Body of pancreas (tissue), 4 donors: ENCODE results near the gene MINDY2. TPM values are rescaled to one million over a fixed set of nuclear protein-coding genes. Genes with fewer than 3 reads are reported as not detected.
A peak's percentile ranks its signal among the peaks of the same experiment; 100 is the strongest.

Experiments
- ATAC-seq: fragments of 150-250 bp; one replicate; pipeline ENCODE4 v1.9.1; 2016
- DNase-seq, 4 donors: peaks; one replicate each; pipeline ENCODE4 v3.0.0-alpha.2; 2019
- H3K27ac ChIP-seq, 4 donors: fragments of 200-600 bp; sonication (generic); 1 replicate in 3 of 4; 2 replicates in 1 of 4; pipeline versions ENCODE4 v1.5.1 to v1.6.1; 2016 to 2019; ENCODE audit warnings: mild to moderate bottlenecking in 1 of 4, mixed read lengths in 1 of 4, moderate library complexity in 1 of 4
- H3K27me3 ChIP-seq, 2 donors: fragments of 200-600 bp; sonication (generic); one replicate each; pipeline ENCODE4 v1.6.0; 2016; ENCODE audit warnings: mild to moderate bottlenecking in 1 of 2
- H3K36me3 ChIP-seq, 2 donors: fragments of 200-600 bp; sonication (generic); replicated peaks in 1 of 2; 2 replicates each; pipeline ENCODE4 v1.5.1; 2016; ENCODE audit warnings: low read depth in 2 of 2; ENCODE audit not compliant: insufficient read depth in 1 of 2
- H3K4me1 ChIP-seq: fragments of 200-600 bp; sonication (generic); one replicate; pipeline ENCODE4 v1.6.0; 2016
- H3K4me3 ChIP-seq, 2 donors: fragments of 200-600 bp; sonication (generic); 1 replicate in 1 of 2; 2 replicates in 1 of 2; pipeline ENCODE4 v1.5.1; 2016 to 2019
- H3K9me3 ChIP-seq, 3 donors: fragments of 200-600 bp; sonication (generic); 1 replicate in 2 of 3; 2 replicates in 1 of 3; pipeline ENCODE4 v1.5.1; 2016
- POLR2A ChIP-seq, 3 donors: fragments of 450-650 bp; IDR thresholded peaks; one replicate each; pipeline ENCODE4 v1.6.1; 2016; ENCODE audit warnings: antibody characterized with exemption in 3 of 3, mild to moderate bottlenecking in 2 of 3
- WGBS, 2 donors: methylation state at CpG; one replicate each; pipeline ENCODE4 v1.1.5; 2017; 5-methylcytosine and 5-hydroxymethylcytosine counted together
- intact Hi-C: fragments of 100-400 bp; cut with DNase I; formaldehyde crosslinking; loops from one replicate; pipeline ENCODE4 v1.15.1; 2023
- total RNA-seq, 2 donors: library from RNA; depleted of rRNA; stranded (reverse); fragments of >200 nt; gene quantifications; one replicate each; pipeline ENCODE4 v1.1.0, GENCODE V29; 2016
- TF ChIP-seq, protein P1 (sequence below), 7 experiments: fragments of 450-650 bp in 4 of 7; fragments of 200-600 bp in 3 of 7; sonication (generic) in 3 of 7; IDR thresholded peaks; one replicate each; pipeline ENCODE4 v1.5.1; 2016 to 2019; ENCODE audit warnings: antibody characterized with exemption in 7 of 7

The MINDY2 gene
- total RNA-seq, 2 donors from 2014 or later = 8.9 to 11.9 TPM

DNA sequence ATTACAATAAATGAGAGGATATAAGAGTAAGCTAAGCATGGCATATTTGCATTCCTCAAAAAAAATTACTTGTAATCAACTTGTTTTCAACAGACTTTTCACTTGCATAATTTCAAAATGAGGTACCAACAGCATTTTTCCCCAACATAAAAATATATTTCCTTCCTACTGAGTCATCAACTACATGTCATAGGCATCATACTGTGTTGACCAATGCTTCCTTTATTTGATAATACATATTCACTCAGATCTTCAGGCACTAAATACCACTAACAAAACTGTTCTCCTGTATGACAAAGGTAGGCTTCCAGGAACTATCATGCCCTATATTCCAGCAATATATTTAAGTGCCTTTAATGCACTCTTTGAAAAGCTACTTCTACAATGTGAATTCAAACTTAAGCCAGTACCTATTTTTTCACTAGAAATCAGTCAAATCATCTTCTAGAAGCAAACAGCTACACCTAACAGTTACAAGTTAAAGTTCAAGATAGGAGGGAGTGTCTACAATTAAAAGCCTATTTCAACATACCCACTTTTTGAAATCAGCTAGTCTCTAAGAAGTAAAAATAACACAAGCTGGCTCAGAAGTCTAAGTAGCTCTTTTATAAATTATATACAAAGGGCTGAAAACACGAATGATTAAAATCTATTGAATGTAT, 32.9 kb upstream of the MINDY2 start:
- intact Hi-C loops = no loop called here
- no peak for ATAC-seq
- TF ChIP-seq POLR2A (IDR thresholded peaks at IDR 0.05) = no peak
- TF ChIP-seq, protein P1, sequence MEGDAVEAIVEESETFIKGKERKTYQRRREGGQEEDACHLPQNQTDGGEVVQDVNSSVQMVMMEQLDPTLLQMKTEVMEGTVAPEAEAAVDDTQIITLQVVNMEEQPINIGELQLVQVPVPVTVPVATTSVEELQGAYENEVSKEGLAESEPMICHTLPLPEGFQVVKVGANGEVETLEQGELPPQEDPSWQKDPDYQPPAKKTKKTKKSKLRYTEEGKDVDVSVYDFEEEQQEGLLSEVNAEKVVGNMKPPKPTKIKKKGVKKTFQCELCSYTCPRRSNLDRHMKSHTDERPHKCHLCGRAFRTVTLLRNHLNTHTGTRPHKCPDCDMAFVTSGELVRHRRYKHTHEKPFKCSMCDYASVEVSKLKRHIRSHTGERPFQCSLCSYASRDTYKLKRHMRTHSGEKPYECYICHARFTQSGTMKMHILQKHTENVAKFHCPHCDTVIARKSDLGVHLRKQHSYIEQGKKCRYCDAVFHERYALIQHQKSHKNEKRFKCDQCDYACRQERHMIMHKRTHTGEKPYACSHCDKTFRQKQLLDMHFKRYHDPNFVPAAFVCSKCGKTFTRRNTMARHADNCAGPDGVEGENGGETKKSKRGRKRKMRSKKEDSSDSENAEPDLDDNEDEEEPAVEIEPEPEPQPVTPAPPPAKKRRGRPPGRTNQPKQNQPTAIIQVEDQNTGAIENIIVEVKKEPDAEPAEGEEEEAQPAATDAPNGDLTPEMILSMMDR (IDR thresholded peaks at IDR 0.05) = no peak
- H3K27me3 ChIP-seq = no peaks in the 10 kb centered on the region
- no peak for DNase-seq
- no peak overlapping the region for H3K4me3 ChIP-seq
- H3K27ac ChIP-seq = peak overlapping the region in 1 of 4 donors; percentile 24
- no peaks in the 10 kb centered on the region for H3K9me3 ChIP-seq
- peaks cover 11% of the 10 kb centered on the region for H3K4me1 ChIP-seq
- no peaks in the 10 kb centered on the region for H3K36me3 ChIP-seq
- 62 to 69% methylated on average over 1 of the region's 1 CpG for WGBS, 2 donors

DNA sequence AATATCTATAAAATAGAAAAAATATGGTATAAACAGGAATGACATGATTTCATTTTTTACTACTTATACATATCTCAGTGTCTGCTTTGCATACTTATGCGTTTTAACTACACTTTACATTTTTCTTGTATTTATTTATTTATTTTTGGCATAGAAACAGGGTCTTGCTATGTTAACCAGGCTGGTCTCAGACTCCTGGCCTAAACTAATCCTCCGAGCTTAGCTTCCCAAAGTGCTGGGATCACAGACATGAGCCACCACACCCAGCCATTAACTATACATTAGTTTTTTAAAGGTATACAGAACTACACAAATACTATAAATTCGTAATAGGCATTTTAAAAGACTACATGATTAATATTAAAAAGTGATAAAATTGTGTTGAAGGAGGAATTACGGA, 30.7 kb upstream of the MINDY2 start:
- H3K9me3 ChIP-seq = no peaks in the 10 kb centered on the region
- intact Hi-C loops = no loop called here
- ATAC-seq = no peak
- peaks cover 11% of the 10 kb centered on the region for H3K4me1 ChIP-seq
- H3K4me3 ChIP-seq = no peak overlapping the region
- WGBS, 2 donors = 87 to 92% methylated on average over 4 of the region's 4 CpGs
- H3K36me3 ChIP-seq = no peaks in the 10 kb centered on the region
- DNase-seq = no peak
- TF ChIP-seq POLR2A (IDR thresholded peaks at IDR 0.05) = no peak
- TF ChIP-seq, protein P1 (IDR thresholded peaks at IDR 0.05) = no peak
- no peak overlapping the region for H3K27ac ChIP-seq
- no peaks in the 10 kb centered on the region for H3K27me3 ChIP-seq

DNA sequence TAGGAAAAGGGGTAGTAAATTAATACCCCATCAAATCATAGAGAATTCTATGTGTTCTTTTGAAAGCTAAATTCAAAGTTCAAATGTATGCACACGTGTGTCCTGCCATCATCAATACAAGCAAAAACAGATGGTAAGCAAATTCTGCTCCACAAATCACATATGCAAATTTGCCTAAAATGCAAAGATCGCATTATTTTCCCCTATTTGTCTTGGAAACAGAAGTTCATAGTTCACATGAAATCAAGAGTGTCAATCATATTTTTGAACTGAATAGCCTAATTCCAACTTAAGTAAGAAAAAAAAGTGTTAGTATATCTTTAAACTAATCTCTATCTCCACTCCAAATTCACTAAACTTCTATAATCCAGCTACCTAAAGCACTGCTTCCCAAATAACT, 30.1 kb upstream of the MINDY2 start:
- no peak overlapping the region for H3K4me3 ChIP-seq
- 70 to 81% methylated on average over 2 of the region's 2 CpGs for WGBS, 2 donors
- ATAC-seq (no peak), DNase-seq (no peak)
- intact Hi-C loops = no loop called here
- H3K9me3 ChIP-seq = no peaks in the 10 kb centered on the region
- peaks cover 16% of the 10 kb centered on the region for H3K4me1 ChIP-seq
- TF ChIP-seq POLR2A (IDR thresholded peaks at IDR 0.05) = no peak
- TF ChIP-seq, protein P1 (IDR thresholded peaks at IDR 0.05) = no peak
- no peaks in the 10 kb centered on the region for H3K27me3 ChIP-seq
- no peak overlapping the region for H3K27ac ChIP-seq
- no peaks in the 10 kb centered on the region for H3K36me3 ChIP-seq

DNA sequence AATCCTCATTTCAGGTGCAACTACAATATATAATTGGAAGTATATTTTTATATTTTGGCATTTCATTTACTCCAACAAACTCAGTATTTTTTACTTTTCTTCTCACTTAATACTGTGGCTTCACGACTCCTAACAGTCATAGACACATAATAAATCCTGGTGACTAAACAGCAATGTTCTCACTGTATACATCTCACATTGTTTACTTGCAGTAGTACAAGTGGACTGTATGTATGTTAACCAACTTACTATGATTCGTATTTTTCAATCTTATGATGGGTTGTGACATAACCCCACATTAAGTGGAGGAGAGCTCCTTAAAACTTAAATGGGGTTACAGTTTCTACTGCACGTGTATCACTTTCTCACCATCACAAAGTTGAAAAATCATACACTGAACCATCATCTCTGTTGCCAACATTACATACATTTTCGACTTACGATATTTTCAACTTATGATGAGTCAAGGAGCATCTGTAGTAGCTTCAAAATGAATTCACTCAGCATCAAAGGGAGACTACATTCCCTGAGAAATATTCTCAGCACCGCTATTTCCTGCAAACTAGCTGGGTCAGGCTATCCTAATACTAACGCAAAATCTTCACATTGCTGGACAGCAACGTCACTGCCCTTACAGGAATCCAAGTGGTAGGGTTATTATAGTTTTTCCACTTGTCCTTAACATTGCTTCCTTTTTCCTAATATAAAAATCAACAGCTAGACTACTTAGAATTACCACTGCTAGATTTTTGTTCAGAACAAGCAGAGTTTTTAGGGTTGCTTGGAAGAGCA, 28.9 kb upstream of the MINDY2 start:
- WGBS, 2 donors = 81 to 83% methylated on average over 8 of the region's 8 CpGs
- Histone ChIP-seq H3K4me1 (peaks cover 21% of the 10 kb centered on the region), H3K27me3 (no peaks in the 10 kb centered on the region), H3K36me3 (no peaks in the 10 kb centered on the region), H3K4me3 (no peak overlapping the region), H3K27ac (no peak overlapping the region), H3K9me3 (no peaks in the 10 kb centered on the region)
- no peak for DNase-seq
- intact Hi-C loops = no loop called here
- no peak for TF ChIP-seq POLR2A (IDR thresholded peaks at IDR 0.05)
- TF ChIP-seq, protein P1 (IDR thresholded peaks at IDR 0.05) = no peak
- ATAC-seq = no peak
